NCI-H1092 (cell line): Measurements from ENCODE around the gene DEFB114.
"Not testable (repeated sequence)": the region's sequence is repeated elsewhere in the genome, so short reads cannot be mapped to it uniquely, and the experiment has no call there.

Experiments
- DNase-seq: peaks from one replicate; lab custom pipeline; 2025; lab: John Stamatoyannopoulos, UW

DEFB114 gene, protein sequence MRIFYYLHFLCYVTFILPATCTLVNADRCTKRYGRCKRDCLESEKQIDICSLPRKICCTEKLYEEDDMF

DNA sequence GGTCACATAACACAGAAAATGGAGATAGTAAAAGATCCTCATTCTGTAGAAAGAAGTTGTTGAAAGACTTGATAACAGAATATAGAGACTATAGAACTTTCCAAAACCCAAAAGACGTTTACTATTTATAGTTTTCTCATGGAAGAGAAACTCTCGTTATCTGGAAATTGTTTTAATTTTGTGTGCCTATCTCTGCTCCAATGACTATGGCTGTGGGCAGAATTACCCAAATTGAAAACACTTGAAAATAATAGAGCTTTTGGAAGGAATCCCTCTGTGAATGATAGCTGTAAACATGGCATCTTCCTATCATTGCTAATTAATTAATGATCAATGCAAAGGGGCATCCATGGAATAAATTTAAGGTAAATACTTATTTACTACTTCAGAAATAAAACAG, at the start of gene DEFB114:
DEFB114 (minus strand) TSS at position 101 of the 400 bp plus-strand sequence; CDS start at position 42, 59 bp downstream.
- DNase-seq, result no peak

DNA sequence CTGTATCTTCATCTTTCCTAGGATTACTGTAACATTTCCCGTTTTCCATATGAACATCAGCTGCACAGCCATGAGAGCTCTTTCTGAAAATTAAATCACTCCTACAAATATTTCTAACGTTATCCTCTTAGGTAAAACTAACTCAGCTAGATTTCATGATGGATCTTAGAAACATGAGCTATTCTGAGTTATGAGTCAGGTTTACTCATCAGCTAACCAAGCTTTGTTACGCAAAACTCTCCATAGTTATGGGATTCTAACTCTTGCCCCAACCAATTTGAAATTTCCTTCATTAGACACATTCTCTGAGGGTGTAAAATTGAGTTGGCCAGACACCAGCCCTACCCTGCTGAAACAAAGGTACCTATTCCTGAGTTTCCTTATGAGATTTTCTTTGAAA, 43.9 kb upstream of the DEFB114 start:
- DNase-seq, result no peak

DNA sequence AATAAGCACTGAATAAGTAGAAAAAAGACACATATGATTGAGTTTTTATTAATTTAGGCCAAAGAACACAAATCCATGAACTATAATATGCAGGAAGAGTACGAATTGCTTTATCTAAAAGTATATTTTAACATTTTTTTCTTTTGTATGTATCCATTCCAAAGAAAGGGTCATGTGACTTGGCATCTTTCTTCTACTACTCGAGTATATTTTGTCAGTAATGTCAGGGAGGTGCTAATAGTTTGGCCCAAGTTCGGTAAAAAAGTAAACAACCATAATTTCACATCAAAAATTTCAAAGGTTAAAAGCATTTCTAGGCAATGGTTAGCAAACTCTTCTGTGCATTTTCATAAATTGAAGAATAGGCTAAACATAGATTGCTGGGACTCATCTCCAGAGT, 39.2 kb upstream of the DEFB114 start:
- no peak for DNase-seq

DNA sequence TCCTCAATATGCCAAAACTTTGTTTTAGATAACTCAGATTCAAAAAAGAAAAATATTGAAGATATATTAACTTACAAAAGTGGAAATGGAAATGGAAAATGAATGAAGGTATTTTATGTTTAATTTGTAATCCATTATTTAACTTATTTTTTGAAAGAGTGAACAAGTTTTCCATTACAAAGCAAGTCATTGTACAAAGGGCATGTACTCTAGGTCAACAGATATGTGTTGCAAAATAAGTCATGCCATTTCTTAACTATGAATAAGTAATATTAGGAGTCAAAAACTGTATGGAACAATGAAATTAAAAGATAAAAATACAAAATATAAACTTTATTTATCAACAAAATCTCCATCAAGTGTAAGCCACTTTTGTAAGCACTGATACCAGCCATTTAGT, 31.3 kb upstream of the DEFB114 start:
- no peak for DNase-seq

DNA sequence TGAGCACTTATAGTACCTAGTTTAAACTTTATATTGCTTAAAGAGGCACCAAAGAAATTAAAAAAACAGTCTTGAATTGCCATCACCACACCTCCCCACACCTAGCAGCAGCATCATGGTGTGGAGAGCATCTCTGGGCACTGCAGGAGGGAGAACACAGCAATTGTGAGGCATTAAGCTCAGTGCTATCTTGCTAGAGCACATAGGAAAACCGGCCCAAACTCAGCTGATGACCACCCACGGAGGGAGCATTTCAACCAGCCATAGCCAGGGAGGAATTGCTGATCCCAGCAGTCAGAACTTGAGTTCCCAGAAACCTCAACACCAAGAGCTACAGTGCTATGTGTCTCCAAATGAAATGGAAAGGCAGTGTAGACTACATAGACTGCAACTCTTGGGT, 24.9 kb upstream of the DEFB114 start:
- no peak for DNase-seq

DNA sequence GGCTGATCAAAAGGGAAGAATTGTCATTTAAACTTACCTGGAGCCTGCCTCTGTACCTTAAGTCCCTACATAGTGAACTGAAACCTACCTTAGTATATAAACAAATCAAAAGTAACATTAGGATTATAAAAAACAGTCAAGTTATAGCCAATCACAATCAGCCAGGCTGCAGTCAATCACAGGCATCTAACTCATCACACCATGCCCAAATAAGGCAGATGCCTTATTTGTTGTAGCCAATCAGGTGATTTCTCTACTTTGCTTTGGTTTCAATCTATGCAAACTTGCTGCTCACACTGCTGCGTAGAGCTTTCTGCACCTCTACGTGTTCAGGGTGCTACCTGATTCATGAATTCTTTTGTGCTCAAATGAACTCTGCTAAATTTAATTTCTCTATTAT, 23.8 kb upstream of the DEFB114 start:
- DNase-seq, result no peak

DNA sequence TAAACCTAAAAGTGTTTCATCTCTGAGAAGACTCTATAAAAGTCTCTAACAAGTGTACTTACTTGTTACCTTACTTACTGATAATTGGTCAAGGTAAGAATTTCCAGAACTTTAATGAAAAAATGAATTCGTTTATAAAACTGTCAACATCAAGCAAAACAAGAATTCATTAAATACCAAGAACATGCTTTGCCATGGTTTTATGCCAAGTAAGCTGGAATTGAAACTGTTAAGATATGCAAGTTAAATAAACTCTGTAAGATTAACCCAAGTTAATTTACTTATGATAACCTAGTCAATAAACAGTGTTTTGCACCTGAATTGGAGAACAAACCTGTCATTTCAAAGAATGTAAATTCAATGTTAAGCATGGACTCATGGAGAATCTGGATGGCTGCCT, 22.6 kb upstream of the DEFB114 start:
- no peak for DNase-seq

DNA sequence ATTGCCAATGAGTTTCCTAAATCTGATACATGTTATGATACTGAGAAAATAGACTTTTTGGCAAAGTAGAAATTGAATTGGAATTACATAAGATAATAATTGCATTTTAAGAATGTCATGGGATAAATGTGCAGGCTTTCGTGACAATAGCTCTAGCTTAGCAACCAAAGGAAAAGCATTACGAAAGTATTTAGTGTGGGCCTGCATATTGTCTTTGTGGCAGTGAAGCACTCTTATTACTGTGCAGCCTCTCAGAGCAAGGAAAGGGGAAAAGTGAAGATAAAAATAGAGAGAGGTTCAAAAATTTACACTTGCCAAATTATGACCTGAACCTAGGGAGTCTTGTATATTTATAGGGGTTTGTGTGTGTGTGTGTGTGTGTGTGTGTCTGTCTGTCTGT, 18.1 kb upstream of the DEFB114 start:
- no peak for DNase-seq

DNA sequence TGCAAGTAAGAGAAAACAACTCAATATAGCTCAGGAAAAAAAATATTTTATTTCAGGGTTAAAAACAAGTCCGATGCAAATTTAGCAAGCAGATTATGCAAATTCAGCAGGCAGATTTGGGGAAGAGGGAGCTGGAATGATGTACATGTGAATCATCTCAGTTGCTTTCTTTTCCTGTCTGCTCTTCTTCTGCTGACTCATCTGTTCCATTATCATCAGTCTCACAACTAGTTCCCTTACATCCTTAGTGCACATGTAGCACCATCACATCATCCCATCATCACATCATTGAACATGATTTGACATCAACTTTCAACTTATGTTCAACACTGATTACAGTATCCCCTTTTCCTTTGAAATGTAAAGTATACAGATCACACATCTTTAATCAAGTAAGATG, 16.9 kb upstream of the DEFB114 start:
- no peak for DNase-seq

DNA sequence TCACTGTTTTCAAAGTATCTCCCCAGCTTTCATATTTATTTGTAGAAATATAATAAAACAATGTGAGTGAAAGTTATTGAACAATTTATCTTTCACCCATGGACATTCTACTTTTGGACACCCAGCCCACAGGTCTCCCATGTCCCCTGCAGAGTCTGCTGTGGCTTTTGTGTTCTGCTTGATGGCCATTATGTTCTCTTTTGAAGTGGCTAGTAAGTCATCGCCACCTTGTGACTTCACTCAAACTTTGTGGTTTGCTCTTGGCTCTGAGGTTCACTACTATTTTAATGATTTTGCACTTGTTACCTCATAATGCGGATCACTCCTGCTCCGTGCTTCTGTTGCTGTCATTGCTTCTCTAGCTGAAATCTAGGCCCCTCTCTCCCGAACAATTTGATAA, 15.6 kb upstream of the DEFB114 start:
- no peak for DNase-seq

DNA sequence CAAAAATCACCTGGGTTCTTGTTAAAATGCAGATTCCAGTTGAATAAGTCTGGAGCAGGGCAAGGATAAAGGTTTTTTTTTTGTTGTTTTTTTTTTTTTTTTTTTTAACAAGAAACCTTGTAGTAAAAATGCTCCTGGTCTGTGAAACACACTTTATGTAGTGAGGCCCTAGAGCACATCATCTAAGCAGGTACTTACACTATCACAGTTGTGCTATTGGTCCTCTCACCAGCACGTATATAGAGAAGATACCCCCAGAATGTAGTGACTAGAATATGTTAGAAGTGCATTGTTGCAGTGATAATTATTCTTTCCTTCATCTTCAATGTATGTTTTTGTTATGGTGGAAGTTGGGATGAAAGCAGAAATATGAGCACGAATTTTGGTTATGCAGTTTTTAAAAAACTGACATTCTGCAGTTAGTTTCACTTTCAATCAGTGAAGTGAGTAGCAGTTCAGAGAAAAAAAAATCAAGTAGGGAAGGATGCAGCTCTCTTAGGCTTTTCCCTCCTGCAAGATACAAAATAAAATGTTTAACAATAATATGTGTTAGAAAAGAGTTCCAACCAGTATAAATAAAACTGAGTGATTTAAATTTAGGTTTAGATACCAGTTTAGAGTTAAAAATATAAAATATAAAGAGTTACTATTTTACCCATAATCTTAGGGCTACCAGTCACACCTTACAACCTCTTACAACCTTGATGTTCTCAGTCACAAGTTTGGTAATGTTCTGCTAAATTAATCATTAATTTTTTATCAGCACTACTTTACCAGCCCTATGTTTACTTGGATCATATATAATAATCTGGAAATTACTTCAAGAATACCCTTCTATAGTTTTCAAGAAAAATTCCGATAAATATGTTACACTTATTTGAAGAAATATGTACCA, 14.6 kb upstream of the DEFB114 start:
- no peak for DNase-seq

DNA sequence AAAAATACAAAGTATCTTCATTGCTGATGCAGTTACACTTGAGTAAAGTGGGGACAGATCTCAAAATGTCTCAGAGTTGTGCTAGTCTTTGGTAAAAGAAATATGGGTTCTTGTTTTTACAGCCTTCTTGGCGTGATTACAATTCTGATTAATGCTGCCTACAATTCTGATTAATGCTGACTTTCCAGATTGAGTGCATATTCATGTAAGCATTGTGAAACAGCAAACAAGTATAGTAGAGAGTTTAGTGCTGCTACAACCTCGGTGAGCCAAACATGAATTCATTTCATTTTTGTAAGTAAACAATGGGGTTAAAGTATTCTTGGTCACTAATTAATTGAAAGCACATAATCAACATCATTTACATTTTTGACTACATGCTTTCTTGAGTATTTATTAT, 5.6 kb upstream of the DEFB114 start, which contains the start of gene DEFB113:
DEFB113 (minus strand) TSS at position 21 of the 400 bp plus-strand sequence; CDS start at position 21, 0 bp downstream.
- DNase-seq, result no peak

DNA sequence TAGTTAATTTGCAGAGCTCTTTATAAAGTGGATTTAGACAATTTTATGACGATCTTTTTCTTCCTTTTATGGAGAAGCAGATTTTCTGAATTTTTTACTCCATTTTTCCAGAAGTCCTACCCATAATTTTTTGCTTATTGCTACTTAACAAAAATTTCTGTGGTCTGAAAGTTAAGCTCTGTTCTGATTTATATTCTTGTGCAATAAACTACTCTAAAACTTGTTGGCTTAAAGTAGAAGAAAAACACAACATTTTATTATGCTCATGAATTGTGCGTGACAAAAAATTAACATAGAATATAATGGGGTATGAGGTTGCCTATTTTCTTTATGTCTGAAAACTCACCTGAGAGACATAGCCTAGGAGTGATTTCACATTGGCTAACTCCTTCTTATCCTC, 2.9 kb upstream of the DEFB114 start:
- no peak for DNase-seq

DNA sequence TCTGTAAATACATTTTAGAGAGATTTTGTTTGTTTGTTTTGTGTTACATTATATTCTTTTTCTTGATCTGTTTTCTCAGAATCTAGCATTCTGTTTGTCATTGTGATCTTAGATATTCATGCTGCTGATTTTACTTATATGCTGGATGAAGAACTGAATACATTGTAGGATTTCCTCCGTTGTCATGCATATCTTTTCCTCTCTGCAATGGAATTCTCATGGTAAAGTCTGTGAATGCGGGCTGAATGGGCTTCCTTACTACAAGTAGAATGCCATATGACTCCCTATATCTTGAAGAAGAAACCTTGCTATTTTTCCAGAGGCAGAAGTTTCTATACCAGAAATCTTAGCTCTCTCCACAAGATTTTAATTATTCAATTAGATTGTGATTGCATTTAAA, 2.4 kb upstream of the DEFB114 start:
- no peak for DNase-seq

DNA sequence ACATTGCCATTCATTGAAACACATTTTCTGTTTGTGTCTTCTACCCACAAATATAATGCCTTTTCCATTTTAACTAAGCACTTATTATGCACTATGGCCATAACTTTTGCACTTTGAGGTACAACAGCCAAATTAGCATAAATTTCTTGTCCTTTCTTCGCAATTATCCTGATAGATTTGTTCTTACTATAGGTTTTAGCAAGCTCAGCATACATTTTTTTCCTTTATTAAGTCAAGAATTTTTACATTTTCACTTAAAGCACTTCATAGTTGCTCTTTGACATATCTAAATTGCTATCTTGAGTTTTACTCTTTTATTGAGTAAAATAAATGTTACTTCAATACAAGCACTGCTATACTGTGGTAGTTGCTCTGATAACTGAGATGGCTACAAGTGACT, 5.8 kb downstream of the DEFB114 start:
- no peak for DNase-seq

DNA sequence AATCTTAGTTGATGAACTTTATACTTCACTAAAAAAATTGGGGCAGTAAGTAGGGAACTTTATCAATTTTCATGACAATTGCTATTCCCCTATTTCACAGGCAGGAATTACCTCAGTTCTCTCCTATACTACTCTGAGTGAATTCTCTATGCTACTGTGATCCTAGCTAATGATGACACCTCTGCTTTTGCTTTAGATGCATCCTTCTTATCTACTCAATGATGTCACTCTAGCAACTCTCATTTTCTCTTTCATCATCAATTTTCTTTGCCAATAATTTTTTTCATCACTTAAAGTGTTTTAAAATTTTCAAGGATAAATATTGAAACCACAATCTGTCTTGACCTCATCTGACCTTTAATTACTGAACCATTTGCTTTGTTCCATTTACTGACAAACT, 8.1 kb downstream of the DEFB114 start:
- DNase-seq, result no peak

DNA sequence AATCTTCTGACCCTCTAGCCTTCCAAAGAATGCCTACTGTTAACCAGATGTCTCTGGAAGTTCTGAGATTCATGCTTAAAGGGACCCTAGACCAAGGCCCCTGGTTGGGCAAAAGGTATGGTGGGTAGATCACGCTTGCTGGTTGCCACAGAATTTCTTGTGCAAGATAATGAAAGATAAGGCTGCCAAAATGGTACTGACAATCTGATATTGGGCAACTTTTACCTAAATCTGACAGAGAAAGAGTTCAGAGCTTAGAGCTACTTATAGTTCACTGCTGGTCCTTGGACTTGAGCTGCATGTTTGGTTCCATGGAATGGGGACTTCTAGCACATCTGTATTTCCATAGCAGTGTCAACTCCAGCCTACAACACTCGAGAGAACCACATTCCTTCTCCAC, 12.0 kb downstream of the DEFB114 start:
- no peak for DNase-seq

DNA sequence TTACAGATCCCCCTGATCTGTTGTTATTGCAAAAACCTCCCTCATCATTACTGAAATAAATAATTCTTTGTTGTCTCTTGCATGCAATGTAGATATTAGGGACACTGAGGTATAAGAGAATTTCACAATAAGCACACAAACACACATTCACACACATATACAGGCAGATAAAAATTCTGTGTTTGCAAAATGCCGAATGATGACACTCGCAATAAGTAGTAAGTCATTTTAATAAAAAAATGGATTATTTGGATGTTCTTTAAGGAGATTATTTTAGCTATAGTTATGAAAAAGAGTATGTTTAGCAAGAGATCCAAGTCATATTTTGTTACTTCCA, 13.6 kb downstream of the DEFB114 start:
- DNase-seq, result no peak

DNA sequence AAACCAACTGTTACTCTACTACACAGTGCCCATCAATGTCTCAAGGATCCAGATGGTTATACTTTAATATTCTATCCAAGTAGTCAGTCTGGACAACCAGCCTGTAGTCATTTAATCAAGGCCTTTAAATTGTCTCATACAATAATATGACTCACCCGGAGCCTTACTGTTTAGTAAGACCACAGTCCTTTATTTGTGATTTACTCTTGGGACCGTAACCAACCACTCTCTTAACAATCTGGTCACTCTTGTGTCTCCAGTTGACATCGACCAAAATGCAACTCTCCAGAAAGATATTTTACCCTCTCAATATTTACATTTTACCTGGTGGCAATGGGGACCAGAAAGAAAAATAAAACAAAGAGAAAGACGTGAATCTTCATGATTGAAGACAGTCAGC, 14.9 kb downstream of the DEFB114 start:
- no peak for DNase-seq

DNA sequence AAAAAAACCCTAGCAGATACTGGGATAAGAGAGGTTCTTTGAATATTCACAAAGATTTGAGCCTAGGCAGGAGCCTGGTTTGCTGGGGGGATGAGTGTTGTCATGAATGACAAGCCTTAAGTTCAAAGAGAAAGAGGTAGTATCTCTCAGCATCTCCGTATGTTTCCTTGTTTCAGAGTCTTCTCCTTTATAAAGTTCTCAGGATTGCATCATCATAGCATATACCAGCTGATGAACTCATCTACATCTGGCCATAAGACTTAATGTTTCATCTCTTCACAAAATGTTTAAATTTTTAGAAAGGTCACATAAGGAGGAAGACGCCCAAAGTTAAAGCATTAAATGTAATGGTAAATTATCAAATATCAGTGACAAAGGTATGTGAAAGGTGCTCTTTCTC, 17.1 kb downstream of the DEFB114 start:
- no peak for DNase-seq

DNA sequence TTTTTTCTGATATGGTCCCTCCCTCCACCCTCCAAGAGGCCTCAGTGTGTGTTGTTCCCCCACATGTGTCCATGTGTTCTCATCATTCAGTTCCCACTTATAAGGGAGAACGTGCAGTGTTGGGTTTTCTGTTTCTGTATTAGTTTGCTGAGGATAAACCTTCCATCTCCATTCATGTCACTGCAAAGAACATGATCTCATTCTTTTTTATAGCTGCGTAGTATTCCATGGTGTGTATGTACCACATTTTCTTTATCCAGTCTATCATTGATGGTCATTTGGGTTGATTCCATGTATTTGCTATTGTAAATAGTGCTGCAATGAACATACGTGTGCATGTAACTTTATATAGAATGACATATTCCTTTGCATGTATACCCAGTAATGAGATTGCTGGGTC, 19.9 kb downstream of the DEFB114 start:
- not testable (repeated sequence) for DNase-seq

DNA sequence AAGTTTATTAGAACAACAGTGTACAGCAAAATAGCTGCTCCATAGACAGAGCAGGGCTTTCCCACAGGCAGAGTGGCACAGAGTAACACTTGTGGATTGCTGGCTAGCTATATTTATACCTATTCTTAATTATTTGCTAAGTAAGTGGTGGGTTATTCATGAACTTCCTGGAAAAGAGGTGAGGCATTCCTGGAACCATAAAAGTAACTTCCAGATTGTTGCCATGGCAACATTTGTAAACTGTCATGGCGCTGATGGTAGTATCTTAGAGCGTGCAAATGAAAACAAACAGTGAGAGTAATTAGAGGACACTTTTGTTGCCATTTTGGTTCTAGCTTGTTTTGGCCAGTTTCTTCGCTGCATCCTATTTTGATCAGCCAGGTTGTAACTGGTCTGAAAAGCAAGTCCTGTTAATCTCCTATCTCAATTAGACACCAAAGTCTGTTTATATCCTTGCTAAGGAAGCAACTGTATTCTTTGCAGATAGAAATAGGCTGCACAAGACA, 23.9 kb downstream of the DEFB114 start:
- DNase-seq, result no peak

DNA sequence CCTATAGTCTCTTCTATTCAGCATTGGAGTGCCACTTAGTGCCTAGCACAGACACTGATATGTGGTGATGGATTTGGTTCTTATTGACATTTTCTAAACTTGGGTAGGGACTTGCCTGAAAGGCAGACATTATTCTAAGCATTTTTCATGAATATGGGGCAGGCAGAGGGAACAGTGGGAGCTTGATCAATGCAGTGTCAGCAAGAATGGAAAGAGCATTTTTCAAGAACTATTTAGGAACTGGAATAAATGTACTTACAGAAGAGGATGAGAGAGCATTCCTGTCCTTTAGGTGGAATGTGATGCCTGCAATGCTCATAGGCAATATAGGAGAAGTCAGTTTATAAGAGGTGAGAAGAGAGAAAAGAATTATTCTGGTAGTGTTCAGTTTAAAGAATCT, 26.2 kb downstream of the DEFB114 start:
- no peak for DNase-seq

DNA sequence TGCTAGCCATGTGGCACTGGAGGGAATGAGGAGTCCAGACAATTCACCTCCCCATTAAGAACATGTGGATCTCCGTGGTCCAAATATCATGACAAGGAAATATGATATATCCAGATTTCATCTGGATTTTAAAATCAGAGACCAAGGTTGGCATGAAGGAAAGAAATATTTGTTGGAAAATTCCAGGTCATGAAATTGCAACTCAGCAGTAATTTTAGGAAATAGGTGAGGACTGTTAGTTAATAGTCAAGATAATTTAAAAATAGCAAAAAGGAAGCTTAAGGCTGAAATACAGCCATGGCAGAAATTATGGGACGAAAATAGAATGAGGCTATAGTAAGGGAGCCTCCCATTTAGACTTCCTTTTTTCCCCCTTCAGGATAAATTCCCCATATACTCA, 26.9 kb downstream of the DEFB114 start:
- DNase-seq, result no peak
